PC-3 (cell line): ENCODE measurements around the gene AKAP6. TPM values are rescaled to one million over a fixed set of nuclear protein-coding genes. Genes with fewer than 3 reads are reported as not detected.
A peak's percentile ranks its signal among the peaks of the same experiment; 100 is the strongest.

Experiments
- ATAC-seq: fragments of 200-7000 bp; cut with Tn5 transposase; 2 replicates; pipeline ENCODE4 v1.9.1; 2020; ENCODE audit warnings: mild to moderate bottlenecking, moderate library complexity
- BruUV-seq: library from RNA; stranded (reverse); fragments of 400-500 nt; replicated peaks from 2 replicates; lab custom pipeline; 2021; lab: Mats Ljungman, UMichigan
- CTCF ChIA-PET: fragments of 300-600 bp; sonication (Branson Sonifier 250); formaldehyde crosslinking; loops from one replicate; lab custom pipeline; 2022; ENCODE audit warnings: antibody characterized with exemption; lab: Charles Lee
- POLR2A ChIA-PET: fragments of 300-600 bp; sonication (Branson Sonifier 250); formaldehyde crosslinking; loops from one replicate; lab custom pipeline; 2022; ENCODE audit warnings: antibody characterized with exemption; ENCODE audit not compliant: unreplicated experiment; lab: Charles Lee
- DNase-seq: peaks from one replicate; pipeline ENCODE4 v3.0.0-alpha.2; 2015
- H2AFZ ChIP-seq: fragments of 300-600 bp; sonication (generic); 2 replicates; pipeline ENCODE4 v1.6.0; 2016; ENCODE audit warnings: antibody characterized with exemption, low read length
- H3F3A ChIP-seq: fragments of 300-600 bp; sonication (generic); one replicate; pipeline ENCODE4 v1.6.0; 2017; ENCODE audit warnings: antibody characterized with exemption, low read length, control low read depth, mild to moderate bottlenecking; ENCODE audit not compliant: unreplicated experiment
- H3K27ac ChIP-seq: fragments of 300-600 bp; sonication (generic); 2 replicates; pipeline ENCODE4 v1.5.1; 2016; ENCODE audit warnings: mild to moderate bottlenecking, low read length
- H3K27me3 ChIP-seq: fragments of 300-600 bp; sonication (generic); 2 replicates; pipeline ENCODE4 v1.6.1; 2016; ENCODE audit warnings: low read length, mixed read lengths
- H3K36me3 ChIP-seq: fragments of 300-600 bp; sonication (generic); 2 replicates; pipeline ENCODE4 v1.6.1; 2016; ENCODE audit warnings: low read depth, mixed run types, low read length, mixed read lengths
- H3K4me1 ChIP-seq: fragments of 300-600 bp; sonication (generic); 2 replicates; pipeline ENCODE4 v1.5.1; 2016; ENCODE audit warnings: low read length; ENCODE audit not compliant: insufficient read depth
- H3K4me2 ChIP-seq: fragments of 300-600 bp; sonication (generic); 2 replicates; pipeline ENCODE4 v1.6.0; 2016; ENCODE audit warnings: low read length
- H3K4me3 ChIP-seq: fragments of 300-600 bp; sonication (generic); 2 replicates; pipeline ENCODE4 v1.5.1; 2016; ENCODE audit warnings: mild to moderate bottlenecking, low read length, mixed read lengths
- H3K79me2 ChIP-seq: fragments of 300-600 bp; sonication (generic); 2 replicates; pipeline ENCODE4 v1.6.1; 2017; ENCODE audit warnings: low read length, mixed read lengths
- H3K9ac ChIP-seq: fragments of 300-600 bp; sonication (generic); 2 replicates; pipeline ENCODE4 v1.6.0; 2016; ENCODE audit warnings: mild to moderate bottlenecking, low read length
- H3K9me2 ChIP-seq: fragments of 300-600 bp; sonication (generic); replicated peaks from 2 replicates; pipeline ENCODE4 v1.6.1; 2016; ENCODE audit warnings: mixed run types, low read length, mixed read lengths
- H3K9me3 ChIP-seq: fragments of 300-600 bp; sonication (generic); 2 replicates; pipeline ENCODE4 v1.6.1; 2016; ENCODE audit warnings: low read length, mixed read lengths
- H4K20me1 ChIP-seq: fragments of 300-600 bp; sonication (generic); 2 replicates; pipeline ENCODE4 v1.6.1; 2016; ENCODE audit warnings: low read length, mixed read lengths
- EZH2 ChIP-seq: fragments of 300-600 bp; sonication (generic); IDR thresholded peaks from one replicate; pipeline ENCODE4 v1.6.1; 2017; ENCODE audit warnings: antibody characterized with exemption, mild to moderate bottlenecking, low read length; ENCODE audit not compliant: unreplicated experiment
- EZH2phosphoT487 ChIP-seq: fragments of 300-600 bp; sonication (generic); IDR thresholded peaks from 2 replicates; pipeline ENCODE4 v1.6.1; 2018; ENCODE audit warnings: mild to moderate bottlenecking, antibody characterized with exemption, low read length, borderline replicate concordance
- intact Hi-C: fragments of 100-400 bp; cut with micrococcal nuclease; formaldehyde crosslinking; loops from 2 replicates; pipeline ENCODE4 v1.9.0; 2023
- total RNA-seq: library from RNA; depleted of rRNA; stranded (reverse); fragments of >200 nt; gene quantifications from 2 replicates; pipeline ENCODE4 v1.2.3, GENCODE V29; 2014
- TF ChIP-seq, protein P1 (sequence below): fragments of 300-600 bp; sonication (generic); conservative IDR thresholded peaks from 2 replicates; pipeline ENCODE4 v1.5.1; 2017; ENCODE audit warnings: antibody characterized with exemption, low read depth, mild to moderate bottlenecking, low read length

Gene AKAP6
- total RNA-seq, 1 experiment from 2014 or later = 1.5 TPM

DNA sequence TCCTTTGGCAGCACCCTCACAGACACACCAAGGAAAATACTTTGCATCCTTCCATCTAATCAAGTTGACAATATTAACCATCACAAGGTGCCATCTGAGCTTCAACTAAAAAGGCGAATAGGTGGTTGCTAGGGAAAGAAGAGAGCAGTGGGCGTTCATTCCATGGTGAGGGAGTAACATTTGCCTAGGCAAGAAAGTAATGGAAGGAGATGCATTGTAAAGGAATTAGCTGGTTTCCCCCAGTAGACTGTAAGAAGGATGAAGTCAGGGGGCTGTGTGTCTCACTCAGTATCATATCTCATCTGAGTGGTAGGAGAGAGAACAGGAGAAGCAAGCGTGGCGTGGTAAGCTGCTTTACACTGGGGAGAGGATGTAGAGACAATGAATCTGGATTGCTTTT is 34.7 kb downstream of the AKAP6 start:
- POLR2A ChIA-PET = no interaction called here
- no peaks in the 10 kb centered on the region for H3F3A ChIP-seq
- no peaks in the 10 kb centered on the region for H3K27me3 ChIP-seq
- no peaks in the 10 kb centered on the region for H3K9me3 ChIP-seq
- BruUV-seq = no TSS peak
- no peak overlapping the region for H3K4me2 ChIP-seq
- no peak overlapping the region for H2AFZ ChIP-seq
- CTCF ChIA-PET = no interaction called here
- H3K79me2 ChIP-seq = no peaks in the 10 kb centered on the region
- H3K4me3 ChIP-seq = no peak overlapping the region
- H3K36me3 ChIP-seq = no peaks in the 10 kb centered on the region
- DNase-seq (no peak), ATAC-seq (no peak)
- H3K4me1 ChIP-seq = peaks cover 17% of the 10 kb centered on the region
- H3K9ac ChIP-seq = no peak overlapping the region
- no peaks in the 10 kb centered on the region for H3K9me2 ChIP-seq
- intact Hi-C loops = no loop called here
- H4K20me1 ChIP-seq = no peaks in the 10 kb centered on the region
- no peak overlapping the region for H3K27ac ChIP-seq
- no peak for TF ChIP-seq EZH2phosphoT487
- TF ChIP-seq EZH2 = no peak
- TF ChIP-seq, protein P1, sequence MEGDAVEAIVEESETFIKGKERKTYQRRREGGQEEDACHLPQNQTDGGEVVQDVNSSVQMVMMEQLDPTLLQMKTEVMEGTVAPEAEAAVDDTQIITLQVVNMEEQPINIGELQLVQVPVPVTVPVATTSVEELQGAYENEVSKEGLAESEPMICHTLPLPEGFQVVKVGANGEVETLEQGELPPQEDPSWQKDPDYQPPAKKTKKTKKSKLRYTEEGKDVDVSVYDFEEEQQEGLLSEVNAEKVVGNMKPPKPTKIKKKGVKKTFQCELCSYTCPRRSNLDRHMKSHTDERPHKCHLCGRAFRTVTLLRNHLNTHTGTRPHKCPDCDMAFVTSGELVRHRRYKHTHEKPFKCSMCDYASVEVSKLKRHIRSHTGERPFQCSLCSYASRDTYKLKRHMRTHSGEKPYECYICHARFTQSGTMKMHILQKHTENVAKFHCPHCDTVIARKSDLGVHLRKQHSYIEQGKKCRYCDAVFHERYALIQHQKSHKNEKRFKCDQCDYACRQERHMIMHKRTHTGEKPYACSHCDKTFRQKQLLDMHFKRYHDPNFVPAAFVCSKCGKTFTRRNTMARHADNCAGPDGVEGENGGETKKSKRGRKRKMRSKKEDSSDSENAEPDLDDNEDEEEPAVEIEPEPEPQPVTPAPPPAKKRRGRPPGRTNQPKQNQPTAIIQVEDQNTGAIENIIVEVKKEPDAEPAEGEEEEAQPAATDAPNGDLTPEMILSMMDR = no peak

DNA sequence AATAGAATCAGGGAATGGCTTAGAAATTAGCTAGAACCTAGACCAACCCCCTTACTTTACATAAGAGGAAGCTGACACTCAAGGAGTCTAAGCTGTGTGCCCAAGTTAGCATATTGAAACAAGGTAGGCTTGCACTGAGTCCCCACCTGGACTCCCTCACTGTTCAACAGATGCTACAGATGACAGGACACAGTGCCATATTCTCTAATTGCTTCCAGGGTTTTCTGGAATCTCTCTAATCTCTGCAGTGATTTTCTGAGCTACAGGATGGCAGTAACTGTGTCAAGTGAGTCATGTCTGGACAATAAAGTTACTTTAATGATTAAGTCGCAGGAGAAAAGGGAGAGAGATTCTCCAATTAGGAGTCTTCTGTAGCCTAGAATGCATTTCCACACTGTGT is 35.8 kb downstream of the AKAP6 start:
- Histone ChIP-seq H3K79me2 (no peaks in the 10 kb centered on the region), H4K20me1 (no peaks in the 10 kb centered on the region), H2AFZ (no peak overlapping the region), H3K27ac (no peak overlapping the region), H3F3A (no peaks in the 10 kb centered on the region), H3K9me2 (no peaks in the 10 kb centered on the region), H3K4me1 (peaks cover 18% of the 10 kb centered on the region), H3K4me2 (no peak overlapping the region), H3K36me3 (no peaks in the 10 kb centered on the region), H3K9me3 (no peaks in the 10 kb centered on the region), H3K9ac (no peak overlapping the region), H3K27me3 (no peaks in the 10 kb centered on the region), H3K4me3 (no peak overlapping the region)
- intact Hi-C loops = no loop called here
- POLR2A ChIA-PET = no interaction called here
- CTCF ChIA-PET = no interaction called here
- DNase-seq = no peak
- no TSS peak for BruUV-seq
- ATAC-seq = no peak
- TF ChIP-seq, protein P1 = no peak
- TF ChIP-seq EZH2phosphoT487 (no peak), EZH2 (no peak)

DNA sequence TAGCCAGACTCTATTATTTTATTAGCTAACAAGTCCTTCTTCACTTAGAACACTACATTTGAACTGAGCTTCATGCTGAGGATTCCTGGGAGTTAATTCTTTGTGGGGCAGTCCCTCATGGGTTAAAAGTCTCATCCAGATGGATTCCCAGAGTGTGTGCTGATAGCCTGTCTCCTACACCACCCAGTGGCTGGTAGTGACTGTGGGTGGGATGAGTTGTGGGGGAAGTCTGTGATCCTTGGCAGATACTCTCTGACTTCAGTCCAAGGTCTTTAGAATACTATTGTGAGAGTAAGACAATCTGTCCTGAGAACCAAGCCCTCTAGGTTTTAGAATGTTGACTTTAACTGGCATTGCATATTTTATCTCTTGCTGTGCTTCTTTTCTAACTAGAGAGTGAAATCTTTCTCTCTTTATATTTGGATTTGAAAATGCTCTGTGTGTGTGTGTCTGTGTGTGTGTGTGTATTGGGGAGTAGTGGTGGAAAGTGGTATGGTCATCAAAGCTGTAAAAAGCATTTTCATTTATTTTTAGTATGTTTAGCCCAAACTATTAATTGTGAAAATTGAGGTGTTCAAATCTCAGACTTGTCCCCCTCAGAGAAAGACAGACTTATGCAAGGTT is 37.3 kb downstream of the AKAP6 start:
- Histone ChIP-seq H3K9me2 (no peaks in the 10 kb centered on the region), H3K4me1 (peaks cover 32% of the 10 kb centered on the region), H3F3A (peaks cover 7% of the 10 kb centered on the region), H4K20me1 (no peaks in the 10 kb centered on the region), H3K4me3 (no peak overlapping the region), H2AFZ (no peak overlapping the region), H3K9ac (no peak overlapping the region), H3K9me3 (no peaks in the 10 kb centered on the region), H3K79me2 (no peaks in the 10 kb centered on the region), H3K27me3 (no peaks in the 10 kb centered on the region), H3K36me3 (no peaks in the 10 kb centered on the region), H3K4me2 (no peak overlapping the region), H3K27ac (no peak overlapping the region)
- intact Hi-C loops = no loop called here
- ATAC-seq (no peak), DNase-seq (peak; percentile 4)
- TF ChIP-seq EZH2 = no peak
- TF ChIP-seq, protein P1 = 0 out of 2 replicates have a peak, but pooled peaks have one; percentile 28
- CTCF ChIA-PET = interaction anchor here (0.6 kb wide), 1 partner anchor 16 kb away, joined by 3 read pairs; no protein-coding TSS in a partner anchor
- POLR2A ChIA-PET = no interaction called here
- no TSS peak for BruUV-seq
